Natural killer cell treated with Interleukin-12 subunit alpha and Interleukin-12 subunit beta and Interleukin-15 and Interleukin-18, amount 100 ng/mL, for 72 hours (primary cell): ENCODE data around the gene GNLY. TPM values are rescaled to one million over a fixed set of nuclear protein-coding genes. Genes with fewer than 3 reads are reported as not detected.
"Not testable (repeated sequence)": the region's sequence is repeated elsewhere in the genome, so short reads cannot be mapped to it uniquely, and the experiment has no call there.

Source experiments
- ATAC-seq, 2 donors: fragments of 150-1000 bp; cut with Tn5 transposase in 1 of 2; sonication (Bioruptor Pico), chemical (Tn5 transposase) in 1 of 2; 2 replicates each; pipeline ENCODE4 v1.10.0; 2021
- DNase-seq: peaks from one replicate; pipeline ENCODE4 v3.0.0; 2022; ENCODE audit warnings: low spot score
- H3K27ac Mint-ChIP-seq, 2 donors: 1 replicate in 1 of 2; 2 replicates in 1 of 2; pipeline ENCODE4 v1.8.0; 2022; ENCODE audit warnings: mixed read lengths in 2 of 2, mild to moderate bottlenecking in 1 of 2, moderate library complexity in 1 of 2
- H3K27me3 Mint-ChIP-seq, 2 donors: 1 replicate in 1 of 2; 2 replicates in 1 of 2; pipeline ENCODE4 v1.8.0; 2022; ENCODE audit warnings: mixed read lengths in 2 of 2
- H3K36me3 Mint-ChIP-seq: one replicate; pipeline ENCODE4 v1.8.0; 2022; ENCODE audit warnings: mixed read lengths
- H3K4me1 Mint-ChIP-seq, 2 donors: 1 replicate in 1 of 2; 2 replicates in 1 of 2; pipeline ENCODE4 v1.8.0; 2022; ENCODE audit warnings: low read depth in 2 of 2, mixed read lengths in 2 of 2, mild to moderate bottlenecking in 1 of 2
- H3K4me3 Mint-ChIP-seq: one replicate; pipeline ENCODE4 v1.8.0; 2022; ENCODE audit warnings: mixed read lengths
- H3K9me3 Mint-ChIP-seq: 2 replicates; pipeline ENCODE4 v1.8.0; 2022; ENCODE audit warnings: mixed read lengths
- total RNA-seq, 2 donors: library from RNA; stranded (reverse); gene quantifications; one replicate each; pipeline ENCODE4 v1.2.3, GENCODE V29; 2022

Gene GNLY
- total RNA-seq, 2 donors from 2014 or later, result 599 to 903 TPM

DNA sequence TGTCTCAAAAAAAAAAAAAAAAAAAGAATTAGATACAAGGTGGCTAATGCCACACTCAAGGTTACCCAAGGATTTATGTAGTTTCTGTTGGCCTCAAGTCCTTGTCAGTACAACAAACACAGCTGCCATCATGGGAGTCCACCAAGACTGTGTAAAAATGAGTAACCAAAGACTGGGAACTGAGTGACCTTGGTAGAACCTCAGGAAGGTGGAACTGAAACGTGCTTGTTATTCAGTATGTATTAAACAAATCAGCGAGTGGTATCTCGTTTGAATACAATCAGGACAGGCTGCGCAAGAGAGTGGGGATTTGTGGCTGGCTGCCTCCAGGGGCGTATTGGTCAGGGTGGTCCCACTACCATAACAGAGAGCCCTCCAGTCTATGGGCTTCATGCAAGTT lies 24.6 kb upstream of the GNLY start:
- Mint-ChIP-seq H3K4me3 (no peak overlapping the region), H3K36me3 (no peaks in the 10 kb centered on the region), H3K27me3 (no peaks in the 10 kb centered on the region), H3K4me1 (no peaks in the 10 kb centered on the region), H3K27ac (no peak overlapping the region), H3K9me3 (no peaks in the 10 kb centered on the region)
- ATAC-seq (no peak), DNase-seq (no peak)

DNA sequence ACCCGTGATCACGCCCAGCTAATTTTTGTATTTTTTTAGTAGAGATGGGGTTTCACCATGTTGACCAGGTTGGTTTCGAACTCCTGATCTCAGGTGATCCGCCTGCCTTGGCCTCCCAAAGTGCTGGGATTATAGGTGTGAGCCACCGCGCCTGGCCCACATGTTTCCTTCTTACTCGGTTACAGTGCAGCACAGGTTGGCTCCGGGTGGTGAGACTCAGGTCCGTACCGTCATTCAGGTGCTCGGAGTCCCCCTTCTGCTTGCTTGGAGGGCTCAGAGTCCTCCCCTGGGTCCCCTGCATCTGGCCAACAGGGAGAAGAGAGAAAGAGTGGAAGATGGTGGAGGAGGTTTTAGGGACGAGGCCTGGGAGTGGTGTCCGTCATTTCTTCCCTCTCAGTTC lies 23.7 kb upstream of the GNLY start:
- H3K36me3 Mint-ChIP-seq, ATAC-seq, H3K27ac Mint-ChIP-seq, DNase-seq, H3K27me3 Mint-ChIP-seq, H3K4me1 Mint-ChIP-seq, H3K4me3 Mint-ChIP-seq, H3K9me3 Mint-ChIP-seq: not testable (repeated sequence)

DNA sequence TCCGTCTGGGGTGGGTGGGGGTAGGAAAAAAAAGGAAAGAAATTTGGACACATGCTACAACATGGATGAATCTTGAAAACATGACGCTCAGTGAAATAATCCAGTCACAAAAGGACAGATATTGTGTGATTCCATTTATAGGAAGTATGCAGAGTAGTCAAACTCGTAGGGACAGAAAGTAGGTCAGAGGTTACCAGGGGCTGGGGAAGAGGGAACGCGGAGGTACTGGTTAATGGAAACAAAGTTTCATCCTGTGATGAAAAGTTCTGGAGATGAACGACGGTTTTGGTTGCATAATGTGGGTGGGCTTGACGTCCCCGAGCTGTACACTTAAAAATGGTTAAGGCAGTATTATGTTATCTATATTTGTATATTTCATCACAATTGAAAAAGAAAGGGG lies 21.7 kb upstream of the GNLY start:
- Mint-ChIP-seq H3K27ac (no peak overlapping the region), H3K4me3 (no peak overlapping the region), H3K9me3 (no peaks in the 10 kb centered on the region), H3K4me1 (no peaks in the 10 kb centered on the region), H3K36me3 (no peaks in the 10 kb centered on the region), H3K27me3 (no peaks in the 10 kb centered on the region)
- DNase-seq, result no peak
- no peak for ATAC-seq

DNA sequence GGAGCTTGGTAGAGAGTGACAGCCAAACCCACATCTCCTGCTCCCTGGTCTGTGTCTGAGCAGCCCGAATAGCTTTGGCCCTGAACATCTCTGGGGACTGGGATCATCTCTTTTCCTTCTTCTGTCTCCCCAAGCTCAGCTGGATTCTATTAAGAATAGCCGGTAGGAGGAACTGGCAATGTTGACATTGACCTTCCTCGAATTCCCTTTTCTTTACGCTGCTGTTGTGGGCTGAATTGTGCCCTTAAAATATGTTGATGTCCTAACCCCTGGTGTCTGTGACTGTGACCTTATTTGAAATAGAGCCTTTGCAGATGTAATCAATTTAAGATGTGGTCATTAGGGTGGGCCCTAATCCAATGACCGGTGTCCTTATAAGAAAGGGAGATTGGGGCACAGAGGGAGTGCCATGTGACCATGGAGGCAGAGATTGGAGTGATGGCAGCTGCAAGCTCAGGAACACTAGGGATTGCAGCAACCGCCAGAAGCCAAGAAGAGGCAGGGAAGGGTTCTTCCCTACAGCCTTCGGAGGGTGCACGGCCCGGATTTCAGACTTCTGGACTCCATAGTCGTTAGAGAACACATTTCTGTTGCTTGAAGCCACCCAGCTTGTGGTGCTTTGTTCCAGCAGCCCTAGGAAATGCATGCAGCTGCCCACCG lies 20.3 kb upstream of the GNLY start:
- no peaks in the 10 kb centered on the region for H3K9me3 Mint-ChIP-seq
- H3K36me3 Mint-ChIP-seq, result no peaks in the 10 kb centered on the region
- H3K27ac Mint-ChIP-seq, result no peak overlapping the region
- no peak for ATAC-seq
- DNase-seq, result no peak
- no peaks in the 10 kb centered on the region for H3K27me3 Mint-ChIP-seq
- no peaks in the 10 kb centered on the region for H3K4me1 Mint-ChIP-seq
- no peak overlapping the region for H3K4me3 Mint-ChIP-seq

DNA sequence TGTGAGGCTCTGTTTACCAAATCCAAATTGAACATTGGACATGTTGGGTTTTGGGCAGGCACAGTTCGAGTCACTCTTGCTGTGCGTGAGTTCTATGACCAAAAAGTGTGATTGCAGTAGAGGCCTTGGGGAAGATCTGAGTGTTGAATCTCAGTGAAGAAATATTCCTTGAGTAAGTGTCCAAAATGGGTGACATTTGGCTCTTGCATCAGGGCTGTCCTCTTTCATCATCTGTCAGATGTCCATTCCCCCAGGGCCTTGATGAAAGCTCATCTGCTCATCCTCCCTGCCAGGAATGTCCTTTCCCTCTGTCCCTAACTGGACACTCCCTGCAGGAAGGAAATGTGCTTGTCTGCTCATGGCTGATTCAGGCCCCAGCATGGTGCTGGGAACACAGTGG lies 19.7 kb upstream of the GNLY start:
- Mint-ChIP-seq H3K27me3 (no peaks in the 10 kb centered on the region), H3K36me3 (no peaks in the 10 kb centered on the region), H3K27ac (no peak overlapping the region), H3K9me3 (no peaks in the 10 kb centered on the region), H3K4me3 (no peak overlapping the region), H3K4me1 (no peaks in the 10 kb centered on the region)
- DNase-seq (no peak), ATAC-seq (no peak)

DNA sequence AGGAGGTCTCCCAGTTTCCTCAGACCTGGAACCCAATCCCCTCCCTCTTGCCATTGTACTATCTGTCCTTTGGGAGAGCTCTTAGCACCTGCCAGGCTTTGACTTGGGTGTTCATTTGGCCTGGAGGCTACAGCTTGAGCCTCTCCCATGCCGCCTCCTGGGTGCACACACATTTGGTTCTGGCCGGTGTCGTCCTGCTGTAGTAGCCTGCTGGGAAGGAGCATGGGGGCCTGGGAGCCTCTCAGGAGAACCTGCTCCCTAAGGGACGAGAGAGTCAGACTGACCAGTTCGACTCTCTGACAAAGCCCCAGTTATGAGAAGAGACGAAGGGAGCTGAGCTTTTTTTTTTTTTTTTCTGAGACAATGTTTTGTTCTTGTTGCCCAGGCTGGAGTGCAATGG lies 18.7 kb upstream of the GNLY start:
- no peaks in the 10 kb centered on the region for H3K9me3 Mint-ChIP-seq
- ATAC-seq (no peak), DNase-seq (no peak)
- H3K36me3 Mint-ChIP-seq, result no peaks in the 10 kb centered on the region
- H3K27me3 Mint-ChIP-seq, result no peaks in the 10 kb centered on the region
- no peak overlapping the region for H3K27ac Mint-ChIP-seq
- no peak overlapping the region for H3K4me3 Mint-ChIP-seq
- peaks cover 3 to 4% of the 10 kb centered on the region in 2 donors for H3K4me1 Mint-ChIP-seq

DNA sequence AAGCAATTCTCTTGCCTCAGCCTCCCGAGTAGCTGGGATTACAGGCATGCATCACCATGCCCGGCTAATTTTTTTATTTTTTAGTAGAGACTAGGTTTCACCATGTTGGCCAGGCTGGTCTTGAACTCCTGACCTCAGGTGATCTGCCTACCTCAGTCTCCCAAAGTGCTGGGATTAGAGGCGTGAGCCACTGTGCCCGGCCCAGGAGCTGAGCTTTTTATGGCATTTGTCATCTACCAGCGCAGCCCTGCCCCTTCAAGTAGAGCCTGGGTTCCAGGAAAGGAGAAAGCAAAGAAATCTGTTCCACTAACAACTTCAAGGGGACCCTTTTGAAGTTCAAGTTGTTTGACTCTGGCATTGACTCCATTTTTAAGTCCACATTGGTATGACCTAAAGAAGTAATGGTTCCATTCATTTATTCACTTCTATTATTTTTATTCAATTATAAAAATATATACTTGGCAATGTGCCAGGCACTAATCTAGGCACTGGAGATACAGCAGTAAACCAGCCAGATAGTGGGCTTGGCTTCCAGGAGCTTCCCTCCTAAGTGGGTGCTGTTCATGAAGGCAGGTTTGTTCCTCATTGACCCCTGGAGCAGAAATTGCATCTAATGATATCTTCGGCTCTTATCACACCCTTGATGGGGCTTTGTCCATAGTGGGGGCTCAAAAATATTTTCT lies 18.2 kb upstream of the GNLY start:
- Mint-ChIP-seq H3K4me3 (no peak overlapping the region), H3K27me3 (no peaks in the 10 kb centered on the region), H3K27ac (no peak overlapping the region), H3K36me3 (no peaks in the 10 kb centered on the region), H3K9me3 (no peaks in the 10 kb centered on the region), H3K4me1 (peaks cover 8 to 10% of the 10 kb centered on the region in 2 donors)
- ATAC-seq, result no peak
- DNase-seq, result no peak

DNA sequence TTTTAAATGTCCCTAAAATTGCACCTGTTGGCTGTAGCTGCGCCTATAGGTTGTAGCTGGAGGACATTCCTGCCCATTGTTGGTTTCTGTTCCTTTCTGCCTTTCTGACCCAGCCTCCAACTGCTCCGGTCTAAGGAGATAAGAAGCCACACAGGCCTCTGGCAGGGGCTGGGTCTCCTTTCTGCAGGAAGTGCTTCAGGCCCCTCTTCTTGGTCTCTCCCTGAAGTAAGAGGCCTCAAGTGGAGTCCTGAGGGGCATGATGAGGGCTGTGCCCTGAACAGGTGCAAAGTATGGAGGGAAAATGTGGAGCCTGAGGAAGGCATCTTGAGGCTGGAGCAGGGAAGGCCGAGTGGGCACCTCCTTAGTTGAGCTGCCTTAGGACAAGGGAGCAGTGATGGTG lies 15.8 kb upstream of the GNLY start:
- H3K27me3 Mint-ChIP-seq, result no peaks in the 10 kb centered on the region
- ATAC-seq (no peak), DNase-seq (no peak)
- H3K4me3 Mint-ChIP-seq, result no peak overlapping the region
- H3K4me1 Mint-ChIP-seq, result peaks cover 19 to 21% of the 10 kb centered on the region in 2 donors
- no peak overlapping the region for H3K27ac Mint-ChIP-seq
- no peaks in the 10 kb centered on the region for H3K9me3 Mint-ChIP-seq
- H3K36me3 Mint-ChIP-seq, result no peaks in the 10 kb centered on the region

DNA sequence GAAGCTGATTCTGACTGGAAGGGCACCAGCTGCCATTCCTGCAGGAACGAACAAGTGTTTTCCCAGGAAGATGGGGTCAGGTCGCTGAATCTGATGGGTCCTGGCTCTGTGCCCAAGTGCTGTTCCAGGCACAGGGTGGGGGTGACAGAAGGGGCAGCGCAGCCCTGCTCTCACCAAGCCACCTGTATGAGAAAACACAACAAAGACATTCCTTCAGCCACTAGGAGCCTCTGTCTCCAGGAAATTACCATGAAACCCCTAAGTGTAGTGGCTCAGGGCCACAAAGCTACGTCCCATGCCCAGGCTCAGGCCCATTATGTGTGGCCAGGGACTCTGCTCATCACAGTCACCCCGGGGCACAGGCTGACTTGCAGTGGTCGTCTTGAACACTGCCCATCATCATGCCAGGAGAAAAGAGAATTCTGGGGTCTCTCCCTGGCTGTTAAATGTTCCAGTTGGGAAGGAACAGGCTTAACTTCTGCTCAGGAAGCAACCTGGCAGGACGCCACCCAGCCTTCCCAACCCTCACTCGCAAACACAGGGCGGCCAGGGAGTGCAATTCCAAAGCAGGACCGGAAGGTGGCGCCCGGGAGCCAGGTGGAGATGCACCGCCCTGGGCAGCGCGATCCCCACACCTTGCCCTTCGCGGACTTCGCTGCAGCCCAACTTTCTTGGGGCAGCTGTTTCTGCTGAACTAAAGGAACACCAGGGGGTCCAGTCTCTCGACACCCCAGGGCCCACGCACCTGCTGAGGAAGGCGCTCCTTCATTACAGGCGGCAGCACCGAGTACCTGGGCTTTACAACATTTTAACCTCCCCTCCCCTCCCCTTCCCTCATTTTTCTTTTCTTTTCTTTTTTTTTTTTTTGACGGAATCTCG lies 15.1 kb upstream of the GNLY start:
- no peak overlapping the region for H3K27ac Mint-ChIP-seq
- H3K9me3 Mint-ChIP-seq, result no peaks in the 10 kb centered on the region
- H3K36me3 Mint-ChIP-seq, result no peaks in the 10 kb centered on the region
- peaks cover 19 to 24% of the 10 kb centered on the region in 2 donors for H3K4me1 Mint-ChIP-seq
- peak overlapping the region; percentile 20 for H3K4me3 Mint-ChIP-seq
- no peaks in the 10 kb centered on the region for H3K27me3 Mint-ChIP-seq
- DNase-seq (peak; percentile 82), ATAC-seq (peak; percentile 89 to 92)

DNA sequence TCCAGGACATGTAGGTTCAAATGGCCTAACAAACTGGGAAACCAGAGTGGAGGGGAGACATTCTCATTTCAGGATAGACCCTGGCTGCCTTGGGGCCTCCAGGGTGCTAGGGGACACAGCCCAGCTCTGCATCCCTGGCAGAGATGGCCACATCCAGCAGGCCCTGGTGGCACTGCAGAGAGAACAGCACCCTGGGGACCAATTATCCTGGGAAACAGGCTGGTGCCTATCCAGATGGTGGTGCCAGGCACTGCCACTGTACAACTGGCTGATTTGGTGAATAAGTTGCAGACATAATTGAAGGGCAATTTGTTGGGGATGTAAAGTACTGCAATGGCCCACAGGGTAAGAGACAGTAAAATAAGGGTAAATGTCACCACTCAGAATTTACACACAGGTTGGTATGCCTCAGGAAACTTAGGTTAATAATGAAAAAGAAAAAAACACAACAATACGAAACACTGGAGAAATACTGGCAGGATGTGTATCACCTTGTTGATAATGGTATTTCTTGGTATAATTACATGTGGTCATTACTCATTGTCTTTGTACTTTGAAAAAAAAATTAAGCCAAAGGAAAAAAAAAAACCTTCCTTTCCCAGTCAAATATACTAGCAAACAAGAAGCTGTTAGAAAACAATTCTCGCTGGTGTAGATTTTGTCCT lies 13.3 kb upstream of the GNLY start:
- Mint-ChIP-seq H3K27me3 (no peaks in the 10 kb centered on the region), H3K4me3 (peak overlapping the region; percentile 84)
- ATAC-seq, result peak; percentile 55 to 58

DNA sequence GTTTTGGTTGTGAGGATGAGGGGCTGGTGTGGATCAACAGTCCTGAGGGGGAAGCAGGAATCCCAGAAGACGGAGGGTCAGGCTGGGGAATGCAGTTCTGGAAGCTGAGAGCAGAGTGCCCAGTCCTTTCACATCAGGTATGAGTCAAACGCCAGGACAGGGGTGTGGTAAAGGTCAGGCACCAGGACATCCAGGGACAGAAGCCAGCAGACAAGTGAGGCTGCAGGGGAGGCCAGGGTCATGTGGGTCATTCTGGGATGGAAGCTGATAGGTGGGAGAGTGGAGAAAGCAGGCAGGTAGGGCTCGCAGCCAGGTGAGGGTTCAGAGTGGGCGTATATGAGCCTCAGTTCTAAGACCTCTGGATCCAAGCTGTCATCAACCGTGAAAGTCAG lies 12.8 kb upstream of the GNLY start:
- ATAC-seq (no peak), DNase-seq (no peak)
- Mint-ChIP-seq H3K27ac (peak overlapping the region; percentile 93 to 97), H3K4me1 (peaks cover 19 to 26% of the 10 kb centered on the region in 2 donors), H3K27me3 (no peaks in the 10 kb centered on the region), H3K4me3 (peak overlapping the region; percentile 84), H3K9me3 (no peaks in the 10 kb centered on the region), H3K36me3 (no peaks in the 10 kb centered on the region)

More for the DNA sequence above, 13.3 kb upstream of the GNLY start:
- H3K27ac Mint-ChIP-seq, result peak overlapping the region; percentile 93 to 97
- no peak for DNase-seq
- H3K9me3 Mint-ChIP-seq, result no peaks in the 10 kb centered on the region
- peaks cover 19 to 24% of the 10 kb centered on the region in 2 donors for H3K4me1 Mint-ChIP-seq
- H3K36me3 Mint-ChIP-seq, result no peaks in the 10 kb centered on the region

DNA sequence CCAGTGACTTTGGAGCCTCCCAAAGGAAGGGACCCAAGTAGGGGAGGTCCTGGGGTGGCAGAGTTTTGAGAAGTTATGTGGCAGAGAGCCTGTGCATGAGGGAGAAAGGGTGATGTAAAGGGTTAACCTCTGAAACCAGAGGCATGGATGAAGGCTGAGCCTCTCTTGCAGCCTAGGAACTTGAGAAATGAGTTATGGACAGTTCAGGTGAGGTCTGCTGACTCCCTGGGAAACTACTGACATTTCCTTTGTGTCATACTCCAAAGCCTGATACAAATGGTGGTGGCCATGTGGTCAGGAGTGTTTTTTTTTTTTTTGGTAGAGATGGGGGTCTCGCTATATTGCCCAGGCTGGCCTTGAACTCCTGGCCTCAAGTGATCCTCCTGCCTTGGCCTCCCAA lies 12.4 kb upstream of the GNLY start:
- ATAC-seq (no peak), DNase-seq (no peak)
- Mint-ChIP-seq H3K4me1 (peaks cover 19 to 26% of the 10 kb centered on the region in 2 donors), H3K9me3 (no peaks in the 10 kb centered on the region), H3K27ac (peak overlapping the region; percentile 93 to 97), H3K4me3 (peak overlapping the region; percentile 84), H3K36me3 (no peaks in the 10 kb centered on the region), H3K27me3 (no peaks in the 10 kb centered on the region)

DNA sequence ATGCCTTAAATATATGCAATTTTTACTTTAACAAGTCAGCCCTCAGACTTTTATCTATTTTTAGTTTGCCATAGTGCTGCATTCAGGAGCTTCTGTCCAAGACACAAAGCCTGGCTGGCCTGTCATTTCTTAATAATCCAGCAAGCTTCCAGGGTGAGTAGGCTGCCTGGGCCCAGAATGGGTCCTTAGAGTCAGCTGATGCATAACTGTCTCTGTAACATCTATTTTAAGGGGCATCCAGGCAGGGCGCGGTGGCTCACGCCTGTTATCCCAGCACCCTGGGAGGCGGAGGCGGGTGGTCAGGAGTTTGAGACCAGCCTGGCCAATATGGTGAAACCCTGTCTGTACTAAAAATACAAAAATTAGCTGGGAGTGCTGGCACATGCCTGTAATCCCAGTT lies 11.8 kb upstream of the GNLY start:
- no peaks in the 10 kb centered on the region for H3K9me3 Mint-ChIP-seq
- peak overlapping the region in 1 of 2 donors; percentile 93 for H3K27ac Mint-ChIP-seq
- DNase-seq (no peak), ATAC-seq (no peak)
- no peaks in the 10 kb centered on the region for H3K27me3 Mint-ChIP-seq
- no peaks in the 10 kb centered on the region for H3K36me3 Mint-ChIP-seq
- H3K4me1 Mint-ChIP-seq, result peaks cover 19 to 26% of the 10 kb centered on the region in 2 donors
- no peak overlapping the region for H3K4me3 Mint-ChIP-seq
